Activated B cell treated with CpG ODN at 0.5 μM for 24 hours (primary cell): ENCODE results near the gene NLRP11. TPM values are rescaled to one million over a fixed set of nuclear protein-coding genes. Genes with fewer than 3 reads are reported as not detected.
"Not testable (repeated sequence)": the region's sequence is repeated elsewhere in the genome, so short reads cannot be mapped to it uniquely, and the experiment has no call there.

ENCODE experiments used
- ATAC-seq: fragments of 200-7000 bp; cut with Tn5 transposase; one replicate; pipeline ENCODE4 v1.10.0; 2021; ENCODE audit warnings: low read depth, mild to moderate bottlenecking, moderate library complexity
- CTCF ChIA-PET: fragments of 350-600 bp; sonication (Branson Sonifier 250); formaldehyde crosslinking; loops from one replicate; lab custom pipeline; 2021; ENCODE audit warnings: antibody characterized with exemption; lab: Charles Lee
- POLR2A ChIA-PET: fragments of 350-600 bp; sonication (Branson Sonifier 250); formaldehyde crosslinking; loops from one replicate; lab custom pipeline; 2021; ENCODE audit warnings: antibody characterized with exemption; lab: Charles Lee
- DNase-seq: peaks from one replicate; pipeline ENCODE4 v3.0.0; 2022
- H3K27ac Mint-ChIP-seq: one replicate; pipeline ENCODE4 v1.8.0; 2020; ENCODE audit warnings: mixed read lengths
- H3K27me3 Mint-ChIP-seq: one replicate; pipeline ENCODE4 v1.8.0; 2021; ENCODE audit warnings: mixed read lengths
- H3K36me3 Mint-ChIP-seq: one replicate; pipeline ENCODE4 v1.8.0; 2021; ENCODE audit warnings: low read depth, mixed read lengths
- H3K4me1 Mint-ChIP-seq: one replicate; pipeline ENCODE4 v1.8.0; 2021; ENCODE audit warnings: mixed read lengths
- H3K4me3 Mint-ChIP-seq: one replicate; pipeline ENCODE4 v1.8.0; 2020; ENCODE audit warnings: mild to moderate bottlenecking, mixed read lengths
- H3K9me3 Mint-ChIP-seq: one replicate; pipeline ENCODE4 v1.8.0; 2020; ENCODE audit warnings: mixed read lengths
- intact Hi-C: fragments of 100-400 bp; cut with micrococcal nuclease; formaldehyde crosslinking; loops from one replicate; pipeline ENCODE4 v1.15.1; 2024
- total RNA-seq: library from RNA; stranded (reverse); gene quantifications from 2 replicates; pipeline ENCODE4 v1.2.3, GENCODE V29; 2022
- TF ChIP-seq, protein P1 (sequence below): fragments of 200-600 bp; IDR thresholded peaks from one replicate; pipeline ENCODE4 v1.8.0; 2022; ENCODE audit warnings: antibody characterized with exemption, mild to moderate bottlenecking

The NLRP11 gene
- total RNA-seq, 1 donor from 2014 or later = 0.16 TPM

DNA sequence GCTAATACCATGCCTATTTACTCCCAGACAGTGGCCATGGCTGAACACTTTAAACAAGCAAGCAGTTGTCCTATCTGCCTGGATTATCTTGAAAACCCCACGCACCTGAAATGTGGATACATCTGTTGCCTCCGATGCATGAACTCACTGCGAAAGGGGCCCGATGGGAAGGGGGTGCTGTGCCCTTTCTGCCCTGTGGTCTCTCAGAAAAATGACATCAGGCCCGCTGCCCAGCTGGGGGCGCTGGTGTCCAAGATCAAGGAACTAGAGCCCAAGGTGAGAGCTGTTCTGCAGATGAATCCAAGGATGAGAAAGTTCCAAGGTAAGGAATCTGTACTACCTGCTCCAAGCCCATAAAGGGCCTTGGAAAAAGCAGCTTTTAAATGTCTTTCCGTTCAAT, 54.3 kb downstream of the NLRP11 start:
- H3K4me1 Mint-ChIP-seq = no peaks in the 10 kb centered on the region
- intact Hi-C loops = no loop called here
- ChIA-PET CTCF (interaction anchor here (1.0 kb wide), 1 partner anchor 9 kb away, joined by 4 read pairs; no protein-coding TSS in a partner anchor), POLR2A (no interaction called here)
- H3K27ac Mint-ChIP-seq = no peak overlapping the region
- TF ChIP-seq, protein P1, sequence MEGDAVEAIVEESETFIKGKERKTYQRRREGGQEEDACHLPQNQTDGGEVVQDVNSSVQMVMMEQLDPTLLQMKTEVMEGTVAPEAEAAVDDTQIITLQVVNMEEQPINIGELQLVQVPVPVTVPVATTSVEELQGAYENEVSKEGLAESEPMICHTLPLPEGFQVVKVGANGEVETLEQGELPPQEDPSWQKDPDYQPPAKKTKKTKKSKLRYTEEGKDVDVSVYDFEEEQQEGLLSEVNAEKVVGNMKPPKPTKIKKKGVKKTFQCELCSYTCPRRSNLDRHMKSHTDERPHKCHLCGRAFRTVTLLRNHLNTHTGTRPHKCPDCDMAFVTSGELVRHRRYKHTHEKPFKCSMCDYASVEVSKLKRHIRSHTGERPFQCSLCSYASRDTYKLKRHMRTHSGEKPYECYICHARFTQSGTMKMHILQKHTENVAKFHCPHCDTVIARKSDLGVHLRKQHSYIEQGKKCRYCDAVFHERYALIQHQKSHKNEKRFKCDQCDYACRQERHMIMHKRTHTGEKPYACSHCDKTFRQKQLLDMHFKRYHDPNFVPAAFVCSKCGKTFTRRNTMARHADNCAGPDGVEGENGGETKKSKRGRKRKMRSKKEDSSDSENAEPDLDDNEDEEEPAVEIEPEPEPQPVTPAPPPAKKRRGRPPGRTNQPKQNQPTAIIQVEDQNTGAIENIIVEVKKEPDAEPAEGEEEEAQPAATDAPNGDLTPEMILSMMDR = no peak
- peaks cover 28% of the 10 kb centered on the region for H3K27me3 Mint-ChIP-seq
- no peak overlapping the region for H3K4me3 Mint-ChIP-seq
- DNase-seq (no peak), ATAC-seq (no peak)
- H3K36me3 Mint-ChIP-seq = no peaks in the 10 kb centered on the region
- H3K9me3 Mint-ChIP-seq = no peaks in the 10 kb centered on the region

DNA sequence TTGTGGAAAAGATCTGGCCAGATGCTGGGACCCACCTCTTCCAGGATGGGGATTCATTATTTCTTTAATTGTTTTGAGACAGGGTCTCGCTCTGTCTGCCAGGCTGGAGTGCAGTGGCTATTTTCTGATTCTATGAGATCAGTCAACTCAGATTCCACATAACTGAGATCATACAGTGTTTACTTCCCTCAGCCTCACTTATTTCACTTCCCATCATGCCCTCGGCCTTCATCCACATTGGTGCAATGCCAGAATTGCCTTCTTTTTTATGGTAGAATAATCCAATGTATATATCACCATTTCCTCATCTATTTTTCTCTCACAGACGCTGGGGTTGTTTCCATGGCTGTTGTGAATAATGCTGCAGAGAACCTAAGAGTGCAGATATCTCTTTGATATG, 62.2 kb downstream of the NLRP11 start:
- DNase-seq, H3K4me1 Mint-ChIP-seq, POLR2A ChIA-PET, H3K36me3 Mint-ChIP-seq, intact Hi-C loops, H3K9me3 Mint-ChIP-seq, H3K27ac Mint-ChIP-seq, H3K4me3 Mint-ChIP-seq, ATAC-seq, CTCF ChIA-PET: not testable (repeated sequence)
- peaks cover 24% of the 10 kb centered on the region for H3K27me3 Mint-ChIP-seq

DNA sequence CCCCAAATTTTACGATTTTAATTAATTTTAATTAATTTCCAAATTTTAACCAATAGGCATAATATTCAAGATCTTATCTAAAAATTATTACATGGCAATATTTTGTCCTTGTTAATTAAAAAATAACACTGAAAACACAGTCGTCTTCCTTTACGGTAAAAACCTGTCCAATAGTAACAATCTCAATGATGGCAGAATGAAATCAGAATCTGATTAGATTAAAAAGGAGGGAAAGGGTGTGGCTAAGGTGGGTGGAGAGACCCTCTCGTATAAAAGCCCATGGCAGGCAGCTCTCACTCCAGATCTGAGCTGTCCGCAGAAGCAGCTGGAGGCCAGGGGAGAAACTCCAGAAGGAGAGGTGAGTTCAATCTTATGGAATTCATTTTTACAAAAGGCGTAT, 63.0 kb downstream of the NLRP11 start, which contains the start of gene RFPL4AL1:
RFPL4AL1 (plus strand) TSS at position 301 of the 400 bp plus-strand sequence. CDS start 2,687 bp downstream, outside the sequence.
- H3K27ac Mint-ChIP-seq, H3K36me3 Mint-ChIP-seq, H3K9me3 Mint-ChIP-seq, CTCF ChIA-PET, DNase-seq, POLR2A ChIA-PET, H3K4me3 Mint-ChIP-seq, ATAC-seq, H3K4me1 Mint-ChIP-seq, intact Hi-C loops: not testable (repeated sequence)
- peaks cover 23% of the 10 kb centered on the region for H3K27me3 Mint-ChIP-seq

DNA sequence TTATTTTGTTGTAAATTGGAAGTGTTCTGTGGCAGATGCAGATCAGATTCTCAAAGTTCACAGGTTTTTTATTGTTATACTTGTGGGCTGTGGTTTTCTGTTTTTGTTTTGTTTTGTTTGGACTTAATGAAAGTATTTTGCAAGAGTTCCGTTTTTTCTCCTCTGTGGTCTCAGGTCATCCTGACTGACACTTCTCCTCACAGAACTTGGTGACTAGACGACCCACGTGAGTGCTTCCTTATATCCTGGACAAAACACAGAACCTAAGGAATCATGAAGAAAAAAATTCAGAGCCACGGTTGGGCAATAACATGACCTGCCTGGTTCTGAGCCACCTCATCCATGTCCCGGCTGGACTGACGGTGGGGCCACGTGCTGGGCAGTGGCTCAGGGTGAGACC, 65.3 kb downstream of the NLRP11 start:
- no peak for DNase-seq
- POLR2A ChIA-PET = no interaction called here
- intact Hi-C loops = no loop called here

DNA sequence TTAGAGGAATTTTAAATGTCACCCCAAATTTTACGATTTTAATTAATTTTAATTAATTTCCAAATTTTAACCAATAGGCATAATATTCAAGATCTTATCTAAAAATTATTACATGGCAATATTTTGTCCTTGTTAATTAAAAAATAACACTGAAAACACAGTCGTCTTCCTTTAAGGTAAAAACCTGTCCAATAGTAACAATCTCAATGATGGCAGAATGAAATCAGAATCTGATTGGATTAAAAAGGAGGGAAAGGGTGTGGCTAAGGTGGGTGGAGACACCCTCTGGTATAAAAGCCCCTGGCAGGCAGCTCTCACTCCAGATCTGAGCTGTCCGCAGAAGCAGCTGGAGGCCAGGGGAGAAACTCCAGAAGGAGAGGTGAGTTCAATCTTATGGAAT, 73.0 kb downstream of the NLRP11 start, which contains the start of gene RFPL4A:
RFPL4A (plus strand) TSS at position 301 of the 400 bp plus-strand sequence. CDS start 2,704 bp downstream, outside the sequence.
- CTCF ChIA-PET = not testable (repeated sequence)

More for the DNA sequence above, 65.3 kb downstream of the NLRP11 start:
- Mint-ChIP-seq H3K4me3 (no peak overlapping the region), H3K4me1 (no peaks in the 10 kb centered on the region), H3K9me3 (peaks cover 9% of the 10 kb centered on the region), H3K27me3 (peaks cover 22% of the 10 kb centered on the region), H3K27ac (no peak overlapping the region), H3K36me3 (no peaks in the 10 kb centered on the region)
- CTCF ChIA-PET = no interaction called here
- ATAC-seq = no peak
- TF ChIP-seq, protein P1 = no peak

DNA sequence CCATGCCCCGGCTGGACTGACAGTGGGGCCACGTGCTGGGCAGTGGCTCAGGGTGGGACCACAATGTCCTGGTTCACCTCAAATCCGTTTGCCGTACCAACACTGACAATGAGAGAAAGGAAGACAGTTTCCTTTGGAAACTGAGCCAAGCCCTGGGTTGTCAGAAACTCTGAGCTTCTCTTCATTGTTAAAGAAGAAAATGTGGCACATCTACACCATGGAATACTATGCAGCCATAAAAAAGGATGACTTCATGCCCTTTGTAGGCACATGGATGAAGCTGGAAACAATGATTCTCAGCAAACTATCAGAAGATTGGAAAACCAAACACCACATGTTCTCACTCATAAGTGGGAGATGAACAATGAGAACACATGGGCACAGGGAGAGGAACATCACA, 75.0 kb downstream of the NLRP11 start:
- ATAC-seq, H3K9me3 Mint-ChIP-seq, H3K4me3 Mint-ChIP-seq, H3K4me1 Mint-ChIP-seq, DNase-seq, H3K36me3 Mint-ChIP-seq, CTCF ChIA-PET, intact Hi-C loops, POLR2A ChIA-PET, H3K27ac Mint-ChIP-seq: not testable (repeated sequence)
- peaks cover 13% of the 10 kb centered on the region for H3K27me3 Mint-ChIP-seq

More for the DNA sequence above, 73.0 kb downstream of the NLRP11 start, which contains the start of gene RFPL4A:
- peaks cover 13% of the 10 kb centered on the region for H3K27me3 Mint-ChIP-seq
- H3K27ac Mint-ChIP-seq, H3K4me1 Mint-ChIP-seq, H3K9me3 Mint-ChIP-seq, H3K36me3 Mint-ChIP-seq, POLR2A ChIA-PET, H3K4me3 Mint-ChIP-seq, DNase-seq, intact Hi-C loops, ATAC-seq: not testable (repeated sequence)

DNA sequence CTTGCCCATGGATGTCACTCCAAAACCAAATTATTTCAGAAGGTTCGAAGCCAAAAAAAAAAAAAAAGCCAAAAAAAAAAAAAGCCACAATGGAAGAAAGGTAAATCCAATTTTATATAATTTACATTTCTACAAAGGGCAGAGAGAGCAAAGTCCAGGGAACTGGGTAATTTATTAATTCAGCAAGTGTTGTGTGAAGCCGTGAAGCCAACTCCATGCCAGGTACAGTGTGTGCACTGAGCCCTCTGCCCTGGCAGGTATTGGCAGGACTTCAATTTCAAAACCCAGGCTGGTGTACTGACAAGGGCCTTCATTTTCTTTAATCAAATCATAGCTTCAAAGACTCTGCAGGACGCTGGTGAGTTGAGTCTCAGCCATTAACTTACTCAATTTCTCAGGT, 78.4 kb downstream of the NLRP11 start:
- Mint-ChIP-seq H3K4me3 (no peak overlapping the region), H3K4me1 (no peaks in the 10 kb centered on the region), H3K27me3 (peaks cover 10% of the 10 kb centered on the region), H3K36me3 (no peaks in the 10 kb centered on the region), H3K9me3 (peaks cover 2% of the 10 kb centered on the region), H3K27ac (no peak overlapping the region)
- ChIA-PET POLR2A (no interaction called here), CTCF (no interaction called here)
- TF ChIP-seq, protein P1 = no peak
- intact Hi-C loops = no loop called here
- DNase-seq = no peak
- ATAC-seq = no peak
